ENCODE results near the gene LRRC18. TPM values are rescaled to one million over a fixed set of nuclear protein-coding genes. Genes with fewer than 3 reads are reported as not detected.

LRRC18 gene
- total and polyA plus RNA-seq, 2 of the 13 experiments (the other 11 are each of a cell fraction or from before 2014, with no cell fraction given): not detected

GRCh38 chr10:48881937-48882336 is 57.7 kb downstream of the LRRC18 start (continued):
- TF ChIP-seq, protein P1, sequence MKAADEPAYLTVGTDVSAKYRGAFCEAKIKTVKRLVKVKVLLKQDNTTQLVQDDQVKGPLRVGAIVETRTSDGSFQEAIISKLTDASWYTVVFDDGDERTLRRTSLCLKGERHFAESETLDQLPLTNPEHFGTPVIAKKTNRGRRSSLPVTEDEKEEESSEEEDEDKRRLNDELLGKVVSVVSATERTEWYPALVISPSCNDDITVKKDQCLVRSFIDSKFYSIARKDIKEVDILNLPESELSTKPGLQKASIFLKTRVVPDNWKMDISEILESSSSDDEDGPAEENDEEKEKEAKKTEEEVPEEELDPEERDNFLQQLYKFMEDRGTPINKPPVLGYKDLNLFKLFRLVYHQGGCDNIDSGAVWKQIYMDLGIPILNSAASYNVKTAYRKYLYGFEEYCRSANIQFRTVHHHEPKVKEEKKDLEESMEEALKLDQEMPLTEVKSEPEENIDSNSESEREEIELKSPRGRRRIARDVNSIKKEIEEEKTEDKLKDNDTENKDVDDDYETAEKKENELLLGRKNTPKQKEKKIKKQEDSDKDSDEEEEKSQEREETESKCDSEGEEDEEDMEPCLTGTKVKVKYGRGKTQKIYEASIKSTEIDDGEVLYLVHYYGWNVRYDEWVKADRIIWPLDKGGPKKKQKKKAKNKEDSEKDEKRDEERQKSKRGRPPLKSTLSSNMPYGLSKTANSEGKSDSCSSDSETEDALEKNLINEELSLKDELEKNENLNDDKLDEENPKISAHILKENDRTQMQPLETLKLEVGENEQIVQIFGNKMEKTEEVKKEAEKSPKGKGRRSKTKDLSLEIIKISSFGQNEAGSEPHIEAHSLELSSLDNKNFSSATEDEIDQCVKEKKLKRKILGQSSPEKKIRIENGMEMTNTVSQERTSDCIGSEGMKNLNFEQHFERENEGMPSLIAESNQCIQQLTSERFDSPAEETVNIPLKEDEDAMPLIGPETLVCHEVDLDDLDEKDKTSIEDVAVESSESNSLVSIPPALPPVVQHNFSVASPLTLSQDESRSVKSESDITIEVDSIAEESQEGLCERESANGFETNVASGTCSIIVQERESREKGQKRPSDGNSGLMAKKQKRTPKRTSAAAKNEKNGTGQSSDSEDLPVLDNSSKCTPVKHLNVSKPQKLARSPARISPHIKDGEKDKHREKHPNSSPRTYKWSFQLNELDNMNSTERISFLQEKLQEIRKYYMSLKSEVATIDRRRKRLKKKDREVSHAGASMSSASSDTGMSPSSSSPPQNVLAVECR (CRISPR knock-in tag; IDR thresholded peaks at IDR 0.05; ENCODE audit: borderline replicate concordance): no peak
- TF ChIP-seq ZNF567 (CRISPR knock-in tag; IDR thresholded peaks at IDR 0.05; ENCODE audit: borderline replicate concordance): no peak
- no peak for TF ChIP-seq RXRB (CRISPR knock-in tag; IDR thresholded peaks at IDR 0.05; ENCODE audit: borderline replicate concordance)
- TF ChIP-seq RARG (CRISPR knock-in tag; IDR thresholded peaks at IDR 0.05; ENCODE audit: low read depth): no peak
- no peak for TF ChIP-seq ZNF33A (CRISPR knock-in tag; IDR thresholded peaks at IDR 0.05; ENCODE audit: borderline replicate concordance)

DNA sequence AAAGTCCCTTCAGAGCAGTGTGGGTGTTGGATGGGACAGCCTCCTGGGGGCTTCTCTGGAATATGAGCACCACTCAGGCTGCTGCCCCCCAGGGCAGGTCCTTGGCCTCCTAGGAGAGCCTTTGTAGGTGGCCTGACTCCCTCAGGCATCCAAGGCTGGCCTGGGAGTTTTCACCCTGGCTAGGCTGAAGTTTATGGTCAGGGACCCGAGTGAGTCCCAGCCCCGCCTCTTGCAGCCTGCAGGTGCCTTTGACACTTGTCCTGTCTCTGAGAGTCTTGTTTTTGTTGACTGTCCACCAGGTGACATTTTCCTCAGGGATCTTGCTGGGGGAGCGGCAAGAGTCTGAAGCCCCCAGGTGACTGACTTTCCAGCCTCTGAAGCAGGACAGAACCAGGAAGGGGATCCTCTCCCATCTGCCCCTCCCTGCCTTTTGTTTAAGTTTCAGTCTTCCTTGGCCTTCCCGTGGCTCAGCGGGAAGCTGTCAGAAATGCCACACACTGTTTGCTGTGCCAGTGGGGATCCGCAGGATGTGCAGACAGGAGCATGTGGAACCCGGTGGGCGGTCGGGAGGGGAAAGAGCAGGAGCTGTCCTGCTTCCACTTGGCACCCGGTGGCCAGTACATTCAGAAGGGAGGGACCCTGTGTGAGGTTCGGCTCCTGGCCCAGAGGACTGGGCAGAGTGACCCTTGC is 59.5 kb downstream of the LRRC18 start:
- Histone ChIP-seq H3K79me2 (ENCODE audit: insufficient read depth, low read length) (no peaks in the 10 kb centered on the region), H3K27me3 (ENCODE audit: control insufficient read depth in 1 of 2, insufficient read depth in 2 of 2, low read length in 2 of 2) (no peaks in the 10 kb centered on the region; a peak in 1 of 5 replicates), H3K27ac (ENCODE audit: extremely low read length, insufficient read depth, low read length) (no peak overlapping the region), H3K36me3 (replicated peaks in 1 of 2; ENCODE audit: control insufficient read depth in 1 of 2, insufficient read depth in 2 of 2, low read length in 2 of 2) (no peaks in the 10 kb centered on the region), H3K4me1 (ENCODE audit: insufficient read depth, low read length) (no peaks in the 10 kb centered on the region), H3K4me3 (replicated peaks in 1 of 3; ENCODE audit: insufficient read depth in 1 of 3, low read depth in 2 of 3, low read length in 3 of 3) (no peak overlapping the region), H2AFZ (ENCODE audit: low read length) (no peak overlapping the region), H4K20me1 (ENCODE audit: insufficient read depth, low read length) (no peaks in the 10 kb centered on the region), H3K4me2 (ENCODE audit: low read depth, low read length) (no peak overlapping the region), H3K9ac (ENCODE audit: insufficient read depth, low read depth, low read length) (no peak overlapping the region), H3K9me3 (ENCODE audit: low read length) (no peaks in the 10 kb centered on the region)
- no peak for DNase-seq (ENCODE audit: low spot score)
- POLR2A ChIA-PET: no interaction called here
- WGBS (ENCODE audit: low lambda C conversion rate): under 1% methylated on average over 9 of the region's 11 CpGs
- no peak for TF ChIP-seq KMT2A (CRISPR knock-in tag; IDR thresholded peaks at IDR 0.05)
- no peak for TF ChIP-seq PITX1 (CRISPR knock-in tag; IDR thresholded peaks at IDR 0.05)
- TF ChIP-seq, protein P2, sequence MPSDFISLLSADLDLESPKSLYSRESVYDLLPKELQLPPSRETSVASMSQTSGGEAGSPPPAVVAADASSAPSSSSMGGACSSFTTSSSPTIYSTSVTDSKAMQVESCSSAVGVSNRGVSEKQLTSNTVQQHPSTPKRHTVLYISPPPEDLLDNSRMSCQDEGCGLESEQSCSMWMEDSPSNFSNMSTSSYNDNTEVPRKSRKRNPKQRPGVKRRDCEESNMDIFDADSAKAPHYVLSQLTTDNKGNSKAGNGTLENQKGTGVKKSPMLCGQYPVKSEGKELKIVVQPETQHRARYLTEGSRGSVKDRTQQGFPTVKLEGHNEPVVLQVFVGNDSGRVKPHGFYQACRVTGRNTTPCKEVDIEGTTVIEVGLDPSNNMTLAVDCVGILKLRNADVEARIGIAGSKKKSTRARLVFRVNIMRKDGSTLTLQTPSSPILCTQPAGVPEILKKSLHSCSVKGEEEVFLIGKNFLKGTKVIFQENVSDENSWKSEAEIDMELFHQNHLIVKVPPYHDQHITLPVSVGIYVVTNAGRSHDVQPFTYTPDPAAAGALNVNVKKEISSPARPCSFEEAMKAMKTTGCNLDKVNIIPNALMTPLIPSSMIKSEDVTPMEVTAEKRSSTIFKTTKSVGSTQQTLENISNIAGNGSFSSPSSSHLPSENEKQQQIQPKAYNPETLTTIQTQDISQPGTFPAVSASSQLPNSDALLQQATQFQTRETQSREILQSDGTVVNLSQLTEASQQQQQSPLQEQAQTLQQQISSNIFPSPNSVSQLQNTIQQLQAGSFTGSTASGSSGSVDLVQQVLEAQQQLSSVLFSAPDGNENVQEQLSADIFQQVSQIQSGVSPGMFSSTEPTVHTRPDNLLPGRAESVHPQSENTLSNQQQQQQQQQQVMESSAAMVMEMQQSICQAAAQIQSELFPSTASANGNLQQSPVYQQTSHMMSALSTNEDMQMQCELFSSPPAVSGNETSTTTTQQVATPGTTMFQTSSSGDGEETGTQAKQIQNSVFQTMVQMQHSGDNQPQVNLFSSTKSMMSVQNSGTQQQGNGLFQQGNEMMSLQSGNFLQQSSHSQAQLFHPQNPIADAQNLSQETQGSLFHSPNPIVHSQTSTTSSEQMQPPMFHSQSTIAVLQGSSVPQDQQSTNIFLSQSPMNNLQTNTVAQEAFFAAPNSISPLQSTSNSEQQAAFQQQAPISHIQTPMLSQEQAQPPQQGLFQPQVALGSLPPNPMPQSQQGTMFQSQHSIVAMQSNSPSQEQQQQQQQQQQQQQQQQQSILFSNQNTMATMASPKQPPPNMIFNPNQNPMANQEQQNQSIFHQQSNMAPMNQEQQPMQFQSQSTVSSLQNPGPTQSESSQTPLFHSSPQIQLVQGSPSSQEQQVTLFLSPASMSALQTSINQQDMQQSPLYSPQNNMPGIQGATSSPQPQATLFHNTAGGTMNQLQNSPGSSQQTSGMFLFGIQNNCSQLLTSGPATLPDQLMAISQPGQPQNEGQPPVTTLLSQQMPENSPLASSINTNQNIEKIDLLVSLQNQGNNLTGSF (CRISPR knock-in tag; IDR thresholded peaks at IDR 0.05): no peak
- no peak for ATAC-seq
- in situ Hi-C loops (cut with HindIII; ENCODE audit: extremely low pct_ligation_motif_present, low pct_unique_long_range_greater_than_20kb): loop anchor here (10.0 kb wide), 1 partner anchor 285 kb away; no protein-coding TSS in a partner anchor
- no peak for FAIRE-seq
- BruUV-seq (replicated peaks): no TSS peak
- intact Hi-C loops (cut with micrococcal nuclease; ENCODE audit: unreplicated experiment): no loop called here
- CTCF ChIA-PET (ENCODE audit: low intra/inter-chr PET ratio, low total read pairs): no interaction called here
